GM21515 (cell line): ENCODE data around the gene FOXD1.

Experiments used
- ATAC-seq: cut with Tn5 transposase; IDR thresholded peaks from one replicate; pipeline ENCODE4 v1.9.1; 2021; ENCODE audit not compliant: unreplicated experiment

Gene FOXD1

GRCh38 chr5:73441378-73441777, 7.2 kb downstream of the FOXD1 start:
- ATAC-seq = no peak

- no peak for ATAC-seq
Measured at GRCh38 chr5:73440262-73440661, 8.3 kb downstream of the FOXD1 start.

- ATAC-seq = no peak
Measured at GRCh38 chr5:73438645-73439470, 9.7 kb downstream of the FOXD1 start.

GRCh38 chr5:73437777-73438644, 10.6 kb downstream of the FOXD1 start:
- no peak for ATAC-seq

- no peak for ATAC-seq
Measured at GRCh38 chr5:73437101-73437776, 11.3 kb downstream of the FOXD1 start.

- no peak for ATAC-seq
Measured at GRCh38 chr5:73436535-73437100, 12.0 kb downstream of the FOXD1 start.

- no peak for ATAC-seq
Measured at GRCh38 chr5:73435759-73436534, 12.6 kb downstream of the FOXD1 start.

- no peak for ATAC-seq
Measured at GRCh38 chr5:73434907-73435306, 13.7 kb downstream of the FOXD1 start.

- ATAC-seq = no peak
Measured at GRCh38 chr5:73434461-73434860, 14.1 kb downstream of the FOXD1 start.

GRCh38 chr5:73433982-73434342, 14.6 kb downstream of the FOXD1 start:
- no peak for ATAC-seq

- ATAC-seq = no peak
Measured at GRCh38 chr5:73433272-73433981, 15.2 kb downstream of the FOXD1 start.

GRCh38 chr5:73431204-73431851, 17.2 kb downstream of the FOXD1 start:
- ATAC-seq = no peak

- ATAC-seq = no peak
Measured at GRCh38 chr5:73426034-73426433, 22.5 kb downstream of the FOXD1 start.

GRCh38 chr5:73424556-73424977, 24.0 kb downstream of the FOXD1 start:
- no peak for ATAC-seq

GRCh38 chr5:73422164-73422563, 26.4 kb downstream of the FOXD1 start:
- no peak for ATAC-seq

- no peak for ATAC-seq
Measured at GRCh38 chr5:73420666-73421065, 27.9 kb downstream of the FOXD1 start.

GRCh38 chr5:73419465-73420390, 28.8 kb downstream of the FOXD1 start:
- no peak for ATAC-seq

GRCh38 chr5:73419117-73419464, 29.5 kb downstream of the FOXD1 start:
- ATAC-seq = no peak
